ENCODE results near the gene PRSS16. TPM values are rescaled to one million over a fixed set of nuclear protein-coding genes. Genes with fewer than 3 reads are reported as not detected.

Gene PRSS16
- total and polyA plus RNA-seq, 4 experiments from 2014 or later = 1.5 to 3.3 (median 2.2) TPM

- intact Hi-C loops (cut with micrococcal nuclease) = no loop called here
- Mint-ChIP-seq H3K27me3 (peaks cover 41 to 46% of the 10 kb centered on the region in 2 donors), H3K36me3 (no peaks in the 10 kb centered on the region)
Observed at GRCh38 chr6:27242589-27243265, 4.8 kb upstream of the PRSS16 start.

GRCh38 chr6:27248783-27249182, 1.3 kb downstream of the PRSS16 start:
- Mint-ChIP-seq H3K27ac (no peak overlapping the region), H3K4me1 (peaks cover 4 to 16% (median 7%) of the 10 kb centered on the region in 4 donors), H3K27me3 (peaks cover 5 to 33% of the 10 kb centered on the region in 2 donors), H3K36me3 (no peaks in the 10 kb centered on the region), H3K4me3 (no peak overlapping the region), H3K9me3 (no peaks in the 10 kb centered on the region)
- intact Hi-C loops (cut with micrococcal nuclease) = no loop called here
- ChIA-PET CTCF (ENCODE audit: partially characterized antibody) (no interaction called here), POLR2A (ENCODE audit: partially characterized antibody) (no interaction called here)
- Histone ChIP-seq H3K4me3 (ENCODE audit: low read length in 2 of 2) (no peak overlapping the region), H3K27ac (ENCODE audit: low read depth, low read length) (no peak overlapping the region), H3K27me3 (ENCODE audit: insufficient read depth, low read length) (no peaks in the 10 kb centered on the region), H3K36me3 (ENCODE audit: insufficient read depth, low read length) (no peaks in the 10 kb centered on the region), H3K4me1 (ENCODE audit: insufficient read depth, low read length) (peaks cover 14% of the 10 kb centered on the region), H3K9me3 (ENCODE audit: control insufficient read depth in 1 of 2, low read length in 2 of 2) (no peaks in the 10 kb centered on the region)
- DNase-seq = no peak

More at GRCh38 chr6:27242589-27243265, 4.8 kb upstream of the PRSS16 start:
- no peaks in the 10 kb centered on the region for H3K4me1 ChIP-seq (ENCODE audit: insufficient read depth, low read length)
- ChIA-PET POLR2A (ENCODE audit: partially characterized antibody) (interaction anchor here (1.0 kb wide), 1 partner anchor 9 kb away, joined by 3 read pairs; no protein-coding TSS in a partner anchor), CTCF (ENCODE audit: partially characterized antibody) (no interaction called here)
- H3K27me3 ChIP-seq (ENCODE audit: insufficient read depth, low read length) = peaks cover 27% of the 10 kb centered on the region
- Mint-ChIP-seq H3K27ac (no peak overlapping the region), H3K9me3 (peaks cover 0 to 13% (median 8%) of the 10 kb centered on the region in 8 donors), H3K4me1 (peaks cover 3 to 11% (median 7%) of the 10 kb centered on the region in 4 donors), H3K4me3 (no peak overlapping the region)
- H3K36me3 ChIP-seq (ENCODE audit: insufficient read depth, low read length) = no peaks in the 10 kb centered on the region
- no peak overlapping the region for H3K4me3 ChIP-seq (ENCODE audit: low read length in 2 of 2)
- H3K9me3 ChIP-seq (ENCODE audit: control insufficient read depth in 1 of 2, low read length in 2 of 2) = no peaks in the 10 kb centered on the region
- DNase-seq = no peak
- H3K27ac ChIP-seq (ENCODE audit: low read depth, low read length) = no peak overlapping the region

DNA sequence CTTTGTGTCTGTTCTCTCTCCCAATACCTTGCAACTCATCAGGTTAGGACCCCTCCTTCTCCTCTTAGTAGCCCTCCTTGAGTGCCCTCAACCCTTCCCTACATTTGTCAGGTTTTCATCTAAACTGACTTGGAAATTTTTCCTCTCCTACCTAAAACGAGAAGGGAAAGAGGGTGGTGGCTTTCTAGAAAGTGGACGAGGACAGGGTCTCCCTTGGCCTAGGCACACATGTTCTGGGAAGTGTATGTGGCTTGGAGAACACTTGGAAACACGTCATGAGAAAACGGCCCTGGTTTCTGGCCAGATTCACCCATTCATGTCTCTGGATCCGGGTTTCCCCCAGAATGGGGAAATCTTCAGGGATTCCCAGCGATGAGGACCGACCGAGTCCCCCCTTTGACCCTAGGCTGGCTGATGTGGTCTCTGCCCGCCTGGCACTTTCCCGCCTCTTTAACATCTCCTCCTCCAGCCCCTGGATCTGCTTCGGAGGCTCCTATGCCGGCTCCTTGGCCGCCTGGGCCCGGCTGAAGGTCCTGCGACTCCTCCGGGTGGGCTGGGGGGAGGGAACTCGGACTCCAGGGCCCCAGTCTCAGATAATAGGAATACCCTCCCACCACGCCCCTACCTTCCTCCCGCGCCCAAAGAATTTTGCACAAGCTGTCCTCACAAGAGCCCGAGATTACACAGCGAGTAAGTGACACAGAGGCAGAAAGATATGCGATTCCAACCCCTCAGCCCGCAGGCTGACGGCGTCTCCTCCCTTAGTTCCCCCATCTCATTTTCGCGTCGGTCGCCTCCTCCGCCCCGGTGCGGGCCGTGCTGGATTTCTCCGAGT, 3.0 kb downstream of the PRSS16 start:
- CTCF ChIA-PET (ENCODE audit: partially characterized antibody) = no interaction called here
- intact Hi-C loops (cut with micrococcal nuclease) = no loop called here
- DNase-seq = peak in 2 of 5 donors; percentile 17 to 43

GRCh38 chr6:27251112-27251605, 3.7 kb downstream of the PRSS16 start:
- peak overlapping the region; percentile 11 to 87 (median 70) for H3K27ac Mint-ChIP-seq

More for the DNA sequence above, 3.0 kb downstream of the PRSS16 start:
- Histone ChIP-seq H3K36me3 (ENCODE audit: insufficient read depth, low read length) (no peaks in the 10 kb centered on the region), H3K27me3 (ENCODE audit: insufficient read depth, low read length) (no peaks in the 10 kb centered on the region), H3K27ac (ENCODE audit: low read depth, low read length) (no peak overlapping the region), H3K4me1 (ENCODE audit: insufficient read depth, low read length) (peaks cover 14% of the 10 kb centered on the region), H3K4me3 (ENCODE audit: low read length in 2 of 2) (peak overlapping the region; percentile 64 to 70), H3K9me3 (ENCODE audit: control insufficient read depth in 1 of 2, low read length in 2 of 2) (no peaks in the 10 kb centered on the region)
- POLR2A ChIA-PET (ENCODE audit: partially characterized antibody) = no interaction called here
- Mint-ChIP-seq H3K9me3 (no peaks in the 10 kb centered on the region), H3K4me1 (peaks cover 4 to 16% (median 7%) of the 10 kb centered on the region in 4 donors), H3K27me3 (peaks cover 10 to 32% of the 10 kb centered on the region in 2 donors), H3K4me3 (peak overlapping the region; percentile 83 to 94 (median 90)), H3K36me3 (no peaks in the 10 kb centered on the region), H3K27ac (peak overlapping the region in 4 of 7 donors; percentile 54 to 87 (median 78))

DNA sequence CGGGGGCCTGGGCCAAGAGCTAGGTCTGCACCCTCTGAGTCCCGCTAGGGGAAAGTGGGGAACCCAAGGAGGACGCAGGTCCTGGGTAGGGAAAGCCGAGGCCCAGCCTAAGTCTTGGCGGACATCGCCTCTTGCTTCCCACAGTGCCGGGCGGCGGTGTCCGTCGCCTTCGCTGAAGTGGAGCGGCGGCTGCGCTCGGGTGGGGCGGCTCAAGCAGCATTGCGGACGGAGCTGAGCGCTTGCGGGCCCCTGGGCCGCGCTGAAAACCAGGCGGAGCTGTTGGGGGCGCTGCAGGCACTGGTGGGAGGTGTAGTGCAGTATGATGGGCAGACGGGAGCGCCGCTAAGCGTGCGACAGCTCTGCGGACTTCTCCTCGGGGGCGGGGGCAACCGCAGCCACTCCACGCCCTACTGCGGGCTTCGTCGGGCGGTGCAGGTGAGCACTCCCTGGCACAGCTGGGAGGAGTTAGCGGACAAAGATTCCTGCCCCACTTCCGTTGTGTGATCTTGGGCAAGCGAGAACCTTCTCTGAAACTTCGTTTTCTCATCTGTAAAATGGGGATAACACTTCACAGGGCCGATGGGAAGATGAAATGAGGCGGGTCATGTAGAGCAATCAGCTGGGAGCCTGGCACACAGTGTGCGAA, 4.2 kb downstream of the PRSS16 start:
- Histone ChIP-seq H3K9me3 (ENCODE audit: control insufficient read depth in 1 of 2, low read length in 2 of 2) (no peaks in the 10 kb centered on the region), H3K4me1 (ENCODE audit: insufficient read depth, low read length) (peaks cover 14% of the 10 kb centered on the region), H3K36me3 (ENCODE audit: insufficient read depth, low read length) (no peaks in the 10 kb centered on the region), H3K4me3 (ENCODE audit: low read length in 2 of 2) (peak overlapping the region in 1 of 2 donors; percentile 53), H3K27ac (ENCODE audit: low read depth, low read length) (no peak overlapping the region), H3K27me3 (ENCODE audit: insufficient read depth, low read length) (no peaks in the 10 kb centered on the region)
- H3K4me3 Mint-ChIP-seq = peak overlapping the region; percentile 75 to 92 (median 88)
- peak overlapping the region; percentile 19 to 70 (median 48) for H3K27ac Mint-ChIP-seq
- H3K9me3 Mint-ChIP-seq = no peaks in the 10 kb centered on the region
- peaks cover 16 to 42% of the 10 kb centered on the region in 2 donors for H3K27me3 Mint-ChIP-seq
- no peaks in the 10 kb centered on the region for H3K36me3 Mint-ChIP-seq
- DNase-seq = peak; percentile 59 to 74 (median 66)
- POLR2A ChIA-PET (ENCODE audit: partially characterized antibody) = interaction anchor here (0.9 to 1.3 kb wide), 3 partner anchors 9 to 1016 kb away, joined by 3 to 10 read pairs (median 3); partner anchors contain the start of gene ZSCAN26
- intact Hi-C loops (cut with micrococcal nuclease) = no loop called here
- CTCF ChIA-PET (ENCODE audit: partially characterized antibody) = no interaction called here
- peaks cover 4 to 16% (median 7%) of the 10 kb centered on the region in 4 donors for H3K4me1 Mint-ChIP-seq

More at GRCh38 chr6:27251112-27251605, 3.7 kb downstream of the PRSS16 start:
- Histone ChIP-seq H3K4me3 (ENCODE audit: low read length in 2 of 2) (peak overlapping the region; percentile 64 to 70), H3K27ac (ENCODE audit: low read depth, low read length) (no peak overlapping the region), H3K9me3 (ENCODE audit: control insufficient read depth in 1 of 2, low read length in 2 of 2) (no peaks in the 10 kb centered on the region), H3K4me1 (ENCODE audit: insufficient read depth, low read length) (peaks cover 14% of the 10 kb centered on the region), H3K27me3 (ENCODE audit: insufficient read depth, low read length) (no peaks in the 10 kb centered on the region), H3K36me3 (ENCODE audit: insufficient read depth, low read length) (no peaks in the 10 kb centered on the region)
- intact Hi-C loops (cut with micrococcal nuclease) = no loop called here
- Mint-ChIP-seq H3K4me1 (peaks cover 4 to 16% (median 7%) of the 10 kb centered on the region in 4 donors), H3K9me3 (no peaks in the 10 kb centered on the region), H3K27me3 (peaks cover 16 to 38% of the 10 kb centered on the region in 2 donors), H3K36me3 (no peaks in the 10 kb centered on the region), H3K4me3 (peak overlapping the region; percentile 83 to 94 (median 90))
- peak; percentile 34 to 64 (median 50) for DNase-seq
- POLR2A ChIA-PET (ENCODE audit: partially characterized antibody) = interaction anchor here (0.9 to 1.3 kb wide), 2 partner anchors 8 to 228 kb away, joined by 3 to 10 read pairs; no protein-coding TSS in a partner anchor
- CTCF ChIA-PET (ENCODE audit: partially characterized antibody) = no interaction called here

GRCh38 chr6:27254566-27254965, 7.1 kb downstream of the PRSS16 start:
- Histone ChIP-seq H3K27me3 (ENCODE audit: insufficient read depth, low read length) (no peaks in the 10 kb centered on the region), H3K9me3 (ENCODE audit: control insufficient read depth in 1 of 2, low read length in 2 of 2) (no peaks in the 10 kb centered on the region), H3K36me3 (ENCODE audit: insufficient read depth, low read length) (no peaks in the 10 kb centered on the region), H3K4me1 (ENCODE audit: insufficient read depth, low read length) (peaks cover 14% of the 10 kb centered on the region), H3K27ac (ENCODE audit: low read depth, low read length) (no peak overlapping the region), H3K4me3 (ENCODE audit: low read length in 2 of 2) (no peak overlapping the region)
- H3K9me3 Mint-ChIP-seq = peaks cover 0 to 4% (median 0%) of the 10 kb centered on the region in 8 donors
- no peak overlapping the region for H3K27ac Mint-ChIP-seq
- ChIA-PET CTCF (ENCODE audit: partially characterized antibody) (no interaction called here), POLR2A (ENCODE audit: partially characterized antibody) (no interaction called here)
- intact Hi-C loops (cut with micrococcal nuclease) = no loop called here
- no peak for DNase-seq
- peaks cover 0 to 4% of the 10 kb centered on the region in 2 donors for H3K36me3 Mint-ChIP-seq
- H3K27me3 Mint-ChIP-seq = peaks cover 21 to 47% of the 10 kb centered on the region in 2 donors
- H3K4me3 Mint-ChIP-seq = no peak overlapping the region
- peaks cover 4 to 16% (median 7%) of the 10 kb centered on the region in 4 donors for H3K4me1 Mint-ChIP-seq

Data from CD4-positive, alpha-beta memory T cell (primary cell).